Measurements from ENCODE around the gene PHKG2. TPM values are rescaled to one million over a fixed set of nuclear protein-coding genes. Genes with fewer than 3 reads are reported as not detected.

The PHKG2 gene
- total RNA-seq, 1 donor from 2014 or later: 8.6 TPM

DNA sequence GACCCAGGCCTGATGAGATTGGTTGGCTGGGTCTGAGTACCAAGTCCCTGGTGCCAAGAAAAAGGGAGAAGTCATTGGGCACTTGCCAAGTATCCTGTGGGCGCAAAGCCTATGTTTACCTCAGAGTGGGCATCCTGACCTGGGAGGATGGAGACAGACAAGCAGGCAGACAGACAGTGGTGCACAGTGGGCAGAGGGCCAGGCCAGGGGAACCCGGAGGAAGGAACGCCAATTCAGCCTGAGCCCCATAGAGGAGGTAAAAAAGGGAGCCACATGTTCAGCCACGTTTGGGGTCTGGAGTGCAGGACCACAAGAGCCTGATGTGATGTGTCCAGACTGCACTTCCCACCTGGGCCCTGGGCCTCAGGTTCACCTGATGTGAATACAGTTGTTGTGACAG is 5.4 kb downstream of the PHKG2 start:
- DNase-seq (ENCODE audit: low spot score in 2 of 2) (no peak), FAIRE-seq (no peak)

GRCh38 chr16:30755955-30756780 is 7.9 kb downstream of the PHKG2 start:
- FAIRE-seq: no peak
- no peak for DNase-seq (ENCODE audit: low spot score in 2 of 2)

- no peak for DNase-seq (ENCODE audit: low spot score in 2 of 2)
- FAIRE-seq: no peak
Measured at GRCh38 chr16:30756781-30757100, 8.5 kb downstream of the PHKG2 start.

DNA sequence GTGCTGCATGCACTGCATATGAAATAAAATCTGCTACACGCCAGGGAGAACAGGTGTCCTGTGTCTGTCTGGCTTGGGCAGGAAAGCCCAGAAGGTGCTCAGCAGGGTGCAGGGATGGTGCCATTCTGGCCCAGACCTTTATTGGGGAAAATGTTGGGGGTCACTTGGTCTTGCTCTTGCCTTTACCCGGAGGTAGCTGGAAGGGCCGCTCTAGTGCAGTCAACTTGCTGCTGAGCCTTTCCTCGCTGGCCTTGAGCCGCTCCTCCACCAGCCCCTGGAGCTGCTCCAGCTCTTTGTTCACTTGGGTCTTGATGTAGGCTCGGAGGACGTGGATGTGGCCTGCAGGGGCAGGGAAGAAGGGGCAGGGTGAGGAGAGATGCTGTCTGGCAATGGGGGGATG is 9.1 kb downstream of the PHKG2 start:
- FAIRE-seq (no peak), DNase-seq (ENCODE audit: low spot score in 2 of 2) (no peak)

GRCh38 chr16:30758988-30759491 is 10.8 kb downstream of the PHKG2 start:
- FAIRE-seq (no peak), DNase-seq (ENCODE audit: low spot score in 2 of 2) (no peak)

- no peak for FAIRE-seq
- DNase-seq (ENCODE audit: low spot score in 2 of 2): no peak
Measured at GRCh38 chr16:30760001-30760559, 11.9 kb downstream of the PHKG2 start.

DNA sequence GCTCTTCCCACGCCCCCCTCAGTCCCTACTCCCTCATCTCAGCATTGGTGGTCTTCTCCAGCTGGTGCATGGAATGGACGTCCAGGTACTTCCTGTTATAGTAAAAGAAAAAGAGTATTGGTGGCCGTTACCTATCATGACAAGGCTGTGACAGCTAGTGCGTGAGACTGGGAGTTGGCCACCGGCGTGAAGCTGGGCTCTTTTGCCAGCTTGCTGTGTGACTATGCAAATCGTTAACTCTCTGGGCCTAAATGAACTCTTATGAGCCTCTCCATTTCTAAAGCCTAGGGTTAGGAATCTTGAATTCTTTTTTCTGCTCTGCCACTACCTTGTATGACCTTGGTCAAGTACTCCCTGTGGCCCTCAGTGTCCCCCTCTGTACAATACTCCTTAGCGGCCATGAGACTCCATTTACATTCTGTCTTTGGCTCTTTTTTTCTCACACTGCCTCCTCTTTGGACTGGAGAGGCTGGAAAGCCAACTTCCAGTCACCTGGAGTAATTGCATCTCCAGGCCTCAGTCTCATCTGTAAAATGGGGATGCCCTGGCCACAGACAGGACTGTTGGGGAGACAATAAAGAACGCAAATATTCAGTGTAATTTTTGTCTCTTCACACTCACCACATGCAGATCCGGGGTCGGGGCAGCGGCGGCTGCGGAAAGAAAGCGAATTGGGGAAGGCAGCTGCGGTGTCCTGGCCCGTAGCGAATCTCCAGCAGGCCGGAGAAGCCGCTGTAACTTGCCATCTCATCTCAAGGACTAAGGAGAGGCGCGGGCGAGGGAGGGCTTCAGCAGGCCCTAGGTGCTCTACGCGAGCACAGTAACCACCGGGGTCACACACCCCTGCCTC is 12.6 kb downstream of the PHKG2 start:
- DNase-seq (ENCODE audit: low spot score in 2 of 2) (no peak), FAIRE-seq (no peak)

GRCh38 chr16:30761427-30761927 is 13.3 kb downstream of the PHKG2 start:
- no peak for DNase-seq (ENCODE audit: low spot score in 2 of 2)
- no peak for FAIRE-seq

GRCh38 chr16:30761928-30762902 is 14.0 kb downstream of the PHKG2 start, which contains the start of the genes CFAP119 and RNF40:
Gene CFAP119 (minus strand): TSS chr16:30762062. CDS start chr16:30761748, 314 bp downstream.
Gene RNF40 (plus strand): TSS chr16:30762322. CDS start chr16:30762546, 224 bp downstream.
- peak; percentile 99 to 100 for DNase-seq (ENCODE audit: low spot score in 2 of 2)
- FAIRE-seq: peak; percentile 94

DNA sequence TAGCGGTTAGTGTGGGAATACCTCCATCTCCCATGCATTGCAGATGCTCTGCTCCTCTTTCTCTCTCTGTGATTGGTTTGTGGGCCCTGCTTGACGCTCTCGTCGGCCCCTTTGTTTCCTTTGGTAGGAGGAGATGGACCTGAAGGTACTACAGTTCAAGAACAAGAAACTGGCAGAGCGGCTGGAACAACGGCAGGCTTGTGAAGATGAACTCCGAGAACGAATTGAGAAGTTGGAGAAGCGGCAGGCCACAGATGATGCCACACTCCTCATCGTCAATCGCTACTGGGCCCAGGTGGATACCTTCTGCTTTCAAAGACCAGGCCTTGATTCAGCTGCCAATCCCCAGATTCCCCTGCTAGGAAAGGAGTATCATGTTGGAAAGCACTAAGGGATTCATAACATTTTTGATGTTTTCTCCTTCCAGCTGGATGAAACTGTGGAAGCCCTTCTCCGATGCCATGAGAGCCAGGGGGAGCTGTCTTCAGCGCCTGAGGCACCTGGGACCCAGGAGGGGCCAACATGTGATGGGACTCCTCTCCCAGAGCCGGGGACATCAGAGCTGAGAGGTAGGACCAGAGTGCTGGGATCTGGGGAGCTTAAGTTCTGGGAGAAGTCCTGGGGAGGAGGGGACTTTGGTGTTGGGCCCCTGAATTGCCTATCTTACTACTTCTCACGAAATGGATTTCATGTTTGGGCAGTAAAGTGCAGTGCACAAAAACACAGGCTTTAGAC is 14.9 kb downstream of the PHKG2 start:
- FAIRE-seq (no peak), DNase-seq (ENCODE audit: low spot score in 2 of 2) (no peak)

DNA sequence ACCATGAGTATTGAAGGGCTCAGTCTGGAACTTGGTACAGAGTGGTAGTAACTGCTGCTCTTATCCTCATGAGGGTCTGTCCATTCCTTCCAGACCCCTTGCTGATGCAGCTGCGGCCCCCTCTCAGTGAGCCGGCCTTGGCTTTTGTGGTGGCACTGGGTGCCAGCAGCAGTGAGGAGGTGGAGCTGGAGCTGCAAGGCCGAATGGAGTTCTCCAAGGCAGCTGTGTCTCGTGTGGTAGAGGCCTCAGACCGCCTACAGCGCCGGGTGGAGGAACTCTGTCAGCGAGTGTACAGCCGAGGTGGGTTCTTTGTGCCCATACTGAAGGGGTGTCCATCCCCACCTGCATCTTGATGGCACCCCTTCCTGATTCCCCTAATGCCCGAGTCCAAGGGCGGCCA is 15.9 kb downstream of the PHKG2 start:
- no peak for DNase-seq (ENCODE audit: low spot score in 2 of 2)
- no peak for FAIRE-seq

GRCh38 chr16:30764816-30765465 is 16.7 kb downstream of the PHKG2 start:
- no peak for DNase-seq (ENCODE audit: low spot score in 2 of 2)
- no peak for FAIRE-seq

DNA sequence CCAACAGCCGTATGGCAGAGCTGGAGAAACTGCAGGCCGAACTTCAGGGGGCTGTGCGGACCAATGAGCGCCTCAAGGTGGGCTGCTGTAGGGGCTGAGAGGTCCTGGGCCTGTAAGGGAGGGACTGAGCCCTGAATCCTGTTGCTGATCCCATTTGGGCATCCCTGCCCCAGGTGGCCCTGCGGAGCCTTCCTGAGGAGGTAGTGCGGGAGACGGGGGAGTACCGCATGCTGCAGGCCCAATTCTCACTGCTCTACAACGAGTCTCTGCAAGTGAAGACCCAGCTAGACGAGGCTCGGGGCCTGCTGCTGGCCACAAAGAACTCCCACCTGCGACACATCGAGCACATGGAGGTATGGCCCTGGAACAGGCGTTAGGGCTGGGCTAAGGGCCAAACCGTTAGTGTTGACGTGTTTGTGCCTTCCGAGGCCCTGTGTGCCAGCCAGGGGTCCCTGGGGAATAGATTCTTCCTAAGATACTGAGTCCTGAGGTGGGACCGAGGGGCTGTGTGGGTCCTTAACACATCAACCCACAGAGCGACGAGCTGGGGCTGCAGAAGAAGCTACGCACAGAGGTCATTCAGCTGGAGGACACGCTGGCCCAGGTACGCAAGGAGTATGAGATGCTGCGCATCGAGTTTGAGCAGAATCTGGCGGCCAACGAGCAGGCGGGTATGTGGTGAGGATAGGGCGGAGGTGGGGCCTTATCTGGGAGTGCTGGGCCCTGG is 18.1 kb downstream of the PHKG2 start:
- DNase-seq (ENCODE audit: low spot score in 2 of 2) (no peak), FAIRE-seq (no peak)

- DNase-seq (ENCODE audit: low spot score in 2 of 2) (no peak), FAIRE-seq (no peak)
Measured at GRCh38 chr16:30766933-30767284, 18.7 kb downstream of the PHKG2 start.

GRCh38 chr16:30767767-30768465 is 19.7 kb downstream of the PHKG2 start:
- FAIRE-seq: no peak
- no peak for DNase-seq (ENCODE audit: low spot score in 2 of 2)

DNA sequence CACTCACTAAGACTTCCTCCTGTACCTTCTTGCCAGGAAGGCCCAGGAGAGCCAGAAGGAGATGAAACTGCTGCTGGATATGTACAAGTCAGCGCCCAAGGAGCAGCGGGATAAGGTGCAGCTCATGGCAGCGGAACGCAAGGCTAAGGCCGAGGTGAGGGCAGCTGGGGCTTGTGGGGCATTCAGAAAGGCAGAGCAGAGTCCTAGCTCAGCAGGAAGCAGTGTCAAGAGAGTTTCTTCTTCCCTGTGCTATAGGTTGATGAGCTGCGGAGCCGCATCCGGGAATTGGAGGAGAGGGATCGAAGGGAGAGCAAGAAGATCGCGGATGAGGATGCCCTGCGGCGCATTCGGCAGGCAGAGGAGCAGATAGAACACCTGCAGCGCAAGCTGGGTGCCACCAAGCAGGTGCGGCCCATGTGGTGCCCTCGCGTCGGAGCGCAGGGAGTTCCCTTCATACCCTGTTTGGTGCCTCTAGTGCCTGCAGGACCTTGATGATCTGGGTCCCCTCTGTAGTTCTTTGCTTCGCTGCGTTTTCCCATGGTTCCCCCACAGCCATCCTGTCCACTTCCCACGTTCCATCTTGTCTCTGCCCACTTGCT is 20.5 kb downstream of the PHKG2 start:
- no peak for DNase-seq (ENCODE audit: low spot score in 2 of 2)
- FAIRE-seq: no peak

Measured in frontal cortex (tissue), 4 donors.